ENCODE results near the gene NAGLU. TPM values are rescaled to one million over a fixed set of nuclear protein-coding genes. Genes with fewer than 3 reads are reported as not detected.

Gene NAGLU
- total and polyA plus RNA-seq, 2 of the 13 experiments (the other 11 are each of a cell fraction or from before 2014, with no cell fraction given): 28.2 to 40.1 TPM

GRCh38 chr17:42531455-42532354 is 4.3 kb upstream of the NAGLU start (continued):
- TF ChIP-seq STAT6 (CRISPR knock-in tag; IDR thresholded peaks at IDR 0.05; ENCODE audit: borderline replicate concordance): no peak; the same call in 1 of the 2 replicates
- TF ChIP-seq ELF3 (CRISPR knock-in tag; IDR thresholded peaks at IDR 0.05): peak; percentile 50; the same call in 1 of the 2 replicates
- TF ChIP-seq ELK4 (CRISPR knock-in tag; IDR thresholded peaks at IDR 0.05; ENCODE audit: borderline replicate concordance): no peak
- TF ChIP-seq GLI4 (CRISPR knock-in tag; IDR thresholded peaks at IDR 0.05; ENCODE audit: borderline replicate concordance): 0 out of 2 replicates have a peak, but pooled peaks have one; percentile 33
- TF ChIP-seq MATR3 (CRISPR knock-in tag; IDR thresholded peaks at IDR 0.05): no peak
- TF ChIP-seq POLR2G (IDR thresholded peaks at IDR 0.05; ENCODE audit: low read depth, low read length): peak; percentile 65; the same call in 1 of the 2 replicates
- no peak for TF ChIP-seq NKX3-1 (CRISPR knock-in tag; IDR thresholded peaks at IDR 0.05)
- TF ChIP-seq MLXIP (CRISPR knock-in tag; IDR thresholded peaks at IDR 0.05; ENCODE audit: borderline replicate concordance): no peak
- TF ChIP-seq NCOA1 (CRISPR knock-in tag; IDR thresholded peaks at IDR 0.05): no peak
- no peak for TF ChIP-seq ZNF121 (CRISPR knock-in tag; IDR thresholded peaks at IDR 0.05)
- no peak for TF ChIP-seq SSRP1 (CRISPR knock-in tag; IDR thresholded peaks at IDR 0.05)
- no peak for TF ChIP-seq ZBTB39 (CRISPR knock-in tag; IDR thresholded peaks at IDR 0.05)
- TF ChIP-seq KDM2A (CRISPR knock-in tag; IDR thresholded peaks at IDR 0.05; ENCODE audit: borderline replicate concordance, low read depth): no peak
- 0 out of 2 replicates have a peak, but pooled peaks have one; percentile 62 for TF ChIP-seq ZBTB10 (CRISPR knock-in tag; IDR thresholded peaks at IDR 0.05; ENCODE audit: borderline replicate concordance)
- TF ChIP-seq NAIF1 (CRISPR knock-in tag; IDR thresholded peaks at IDR 0.05; ENCODE audit: borderline replicate concordance): no peak
- no peak for TF ChIP-seq ZNF225 (CRISPR knock-in tag; IDR thresholded peaks at IDR 0.05)

Data from HepG2 (cell line).